Measurements from ENCODE around the gene CERS2. TPM values are rescaled to one million over a fixed set of nuclear protein-coding genes. Genes with fewer than 3 reads are reported as not detected.
A peak's percentile ranks its signal among the peaks of the same experiment; 100 is the strongest.

Gene CERS2
- total and polyA plus RNA-seq, 2 of the 13 experiments (the other 11 are each of a cell fraction or from before 2014, with no cell fraction given), result 269 to 298 TPM

DNA sequence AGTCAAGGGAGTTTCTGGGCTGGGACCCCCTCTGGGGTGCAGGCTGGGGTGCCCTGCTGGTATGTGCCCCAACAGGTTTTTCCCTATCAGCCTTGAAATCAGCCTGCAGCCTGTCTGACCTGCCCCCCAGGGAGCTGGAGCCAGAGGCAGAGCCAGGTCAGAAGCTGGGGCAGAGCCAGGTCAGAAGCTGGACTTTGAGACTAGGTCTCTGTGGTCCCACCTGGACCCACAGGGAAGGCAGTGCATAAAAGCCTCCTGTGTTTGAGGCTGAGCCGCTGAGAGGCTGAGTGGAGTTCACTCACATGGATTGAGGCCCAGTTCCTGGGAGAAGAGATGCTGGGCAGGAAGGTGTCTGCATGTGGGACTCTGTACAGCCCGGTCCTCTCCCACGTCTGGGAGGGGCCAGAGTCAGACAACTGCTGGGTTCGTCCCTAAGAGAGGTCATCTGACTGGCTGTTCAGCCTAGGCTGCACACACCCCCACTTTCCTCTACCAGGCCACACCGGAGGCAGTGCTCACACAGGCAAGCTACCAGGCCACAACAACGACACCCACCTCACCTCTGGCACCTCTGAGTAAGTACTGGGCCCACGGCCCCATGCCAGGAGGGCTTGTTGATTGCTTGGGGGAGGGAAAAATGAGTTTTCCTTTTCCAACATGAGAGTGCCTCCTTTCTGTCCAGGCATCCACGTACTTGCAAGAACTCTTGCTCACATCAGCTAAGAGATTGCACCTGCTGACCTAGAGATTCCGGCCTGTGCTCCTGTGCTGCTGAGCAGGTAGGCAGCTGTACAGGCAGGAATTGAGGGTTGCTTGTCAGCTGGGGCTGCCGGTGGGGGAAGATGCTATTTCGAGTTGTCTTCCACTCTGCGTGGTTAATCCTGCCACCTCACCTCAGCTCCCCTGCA lies 7.4 kb upstream of the CERS2 start, which contains the start of gene ANXA9 (continued):
- TF ChIP-seq, protein P1, sequence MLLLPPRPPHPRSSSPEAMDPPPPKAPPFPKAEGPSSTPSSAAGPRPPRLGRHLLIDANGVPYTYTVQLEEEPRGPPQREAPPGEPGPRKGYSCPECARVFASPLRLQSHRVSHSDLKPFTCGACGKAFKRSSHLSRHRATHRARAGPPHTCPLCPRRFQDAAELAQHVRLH (CRISPR knock-in tag; IDR thresholded peaks at IDR 0.05; ENCODE audit: borderline replicate concordance, low read depth), result no peak
- TF ChIP-seq FIP1L1 (IDR thresholded peaks at IDR 0.05; ENCODE audit: borderline replicate concordance, insufficient read depth, low read depth, low read length), result no peak
- no peak for TF ChIP-seq ZNF558 (CRISPR knock-in tag; IDR thresholded peaks at IDR 0.05; ENCODE audit: borderline replicate concordance)
- no peak for TF ChIP-seq LCORL (IDR thresholded peaks at IDR 0.05)
- TF ChIP-seq LCORL (CRISPR knock-in tag; IDR thresholded peaks at IDR 0.05), result peak; percentile 42; the same call in 1 of the 2 replicates
- TF ChIP-seq, protein P2, sequence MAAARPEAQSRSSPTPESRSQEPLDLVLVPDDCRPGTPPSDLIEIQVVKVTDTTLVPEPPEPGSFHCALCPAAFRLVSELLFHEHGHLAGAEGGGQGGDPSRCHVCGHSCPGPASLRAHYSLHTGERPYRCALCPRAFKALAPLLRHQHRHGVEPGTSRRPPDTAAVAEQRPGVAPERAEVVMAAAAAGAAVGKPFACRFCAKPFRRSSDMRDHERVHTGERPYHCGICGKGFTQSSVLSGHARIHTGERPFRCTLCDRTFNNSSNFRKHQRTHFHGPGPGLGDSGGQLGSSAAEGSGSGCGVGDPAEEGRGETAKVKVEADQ (CRISPR knock-in tag; IDR thresholded peaks at IDR 0.05; ENCODE audit: borderline replicate concordance), result peak; percentile 59; the same call in 1 of the 2 replicates
- TF ChIP-seq, protein P3, sequence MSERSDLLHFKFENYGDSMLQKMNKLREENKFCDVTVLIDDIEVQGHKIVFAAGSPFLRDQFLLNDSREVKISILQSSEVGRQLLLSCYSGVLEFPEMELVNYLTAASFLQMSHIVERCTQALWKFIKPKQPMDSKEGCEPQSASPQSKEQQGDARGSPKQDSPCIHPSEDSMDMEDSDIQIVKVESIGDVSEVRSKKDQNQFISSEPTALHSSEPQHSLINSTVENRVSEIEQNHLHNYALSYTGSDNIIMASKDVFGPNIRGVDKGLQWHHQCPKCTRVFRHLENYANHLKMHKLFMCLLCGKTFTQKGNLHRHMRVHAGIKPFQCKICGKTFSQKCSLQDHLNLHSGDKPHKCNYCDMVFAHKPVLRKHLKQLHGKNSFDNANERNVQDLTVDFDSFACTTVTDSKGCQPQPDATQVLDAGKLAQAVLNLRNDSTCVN (CRISPR knock-in tag; IDR thresholded peaks at IDR 0.05; ENCODE audit: borderline replicate concordance), result 0 out of 2 replicates have a peak, but pooled peaks have one; percentile 11
- peak; percentile 44; the same call in 1 of the 2 replicates for TF ChIP-seq ZNF547 (CRISPR knock-in tag; IDR thresholded peaks at IDR 0.05)
- no peak for TF ChIP-seq TBL1XR1 (IDR thresholded peaks at IDR 0.05; ENCODE audit: borderline replicate concordance, low read length, partially characterized antibody)
- peak; percentile 92 for TF ChIP-seq ZNF644 (CRISPR knock-in tag; IDR thresholded peaks at IDR 0.05; ENCODE audit: low read depth)
- no peak for TF ChIP-seq ZNF816 (CRISPR knock-in tag; IDR thresholded peaks at IDR 0.05; ENCODE audit: borderline replicate concordance)
- TF ChIP-seq, protein P4, sequence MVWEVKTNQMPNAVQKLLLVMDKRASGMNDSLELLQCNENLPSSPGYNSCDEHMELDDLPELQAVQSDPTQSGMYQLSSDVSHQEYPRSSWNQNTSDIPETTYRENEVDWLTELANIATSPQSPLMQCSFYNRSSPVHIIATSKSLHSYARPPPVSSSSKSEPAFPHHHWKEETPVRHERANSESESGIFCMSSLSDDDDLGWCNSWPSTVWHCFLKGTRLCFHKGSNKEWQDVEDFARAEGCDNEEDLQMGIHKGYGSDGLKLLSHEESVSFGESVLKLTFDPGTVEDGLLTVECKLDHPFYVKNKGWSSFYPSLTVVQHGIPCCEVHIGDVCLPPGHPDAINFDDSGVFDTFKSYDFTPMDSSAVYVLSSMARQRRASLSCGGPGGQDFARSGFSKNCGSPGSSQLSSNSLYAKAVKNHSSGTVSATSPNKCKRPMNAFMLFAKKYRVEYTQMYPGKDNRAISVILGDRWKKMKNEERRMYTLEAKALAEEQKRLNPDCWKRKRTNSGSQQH (CRISPR knock-in tag; IDR thresholded peaks at IDR 0.05; ENCODE audit: low read depth), result 0 out of 2 replicates have a peak, but pooled peaks have one; percentile 69
- peak; percentile 61; the same call in 1 of the 2 replicates for TF ChIP-seq MEIS1 (CRISPR knock-in tag; IDR thresholded peaks at IDR 0.05; ENCODE audit: borderline replicate concordance)
- TF ChIP-seq ZNF343 (CRISPR knock-in tag; IDR thresholded peaks at IDR 0.05), result peak; percentile 56; the same call in 1 of the 2 replicates
- peak; percentile 21 for TF ChIP-seq AGO2 (optimal IDR thresholded peaks at IDR 0.05; ENCODE audit: low read depth, low read length)
- TF ChIP-seq ZNF543 (CRISPR knock-in tag; IDR thresholded peaks at IDR 0.05), result peak; percentile 81
- no peak; the same call in 1 of the 2 replicates for TF ChIP-seq ZNF460 (CRISPR knock-in tag; IDR thresholded peaks at IDR 0.05; ENCODE audit: borderline replicate concordance)
- TF ChIP-seq ZNF441 (CRISPR knock-in tag; IDR thresholded peaks at IDR 0.05; ENCODE audit: borderline replicate concordance), result peak; percentile 48; the same call in 1 of the 2 replicates
- peak; percentile 15; the same call in 1 of the 2 replicates for TF ChIP-seq ZNF232 (CRISPR knock-in tag; IDR thresholded peaks at IDR 0.05; ENCODE audit: borderline replicate concordance)
- TF ChIP-seq, protein P5, sequence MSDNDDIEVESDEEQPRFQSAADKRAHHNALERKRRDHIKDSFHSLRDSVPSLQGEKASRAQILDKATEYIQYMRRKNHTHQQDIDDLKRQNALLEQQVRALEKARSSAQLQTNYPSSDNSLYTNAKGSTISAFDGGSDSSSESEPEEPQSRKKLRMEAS (IDR thresholded peaks at IDR 0.05), result peak; percentile 88
- TF ChIP-seq PHB2 (IDR thresholded peaks at IDR 0.05; ENCODE audit: partially characterized antibody), result no peak
- peak; percentile 94 for TF ChIP-seq ZNF331 (CRISPR knock-in tag; IDR thresholded peaks at IDR 0.05)
- TF ChIP-seq NCOA2 (CRISPR knock-in tag; IDR thresholded peaks at IDR 0.05), result peak; percentile 72; the same call in 1 of the 2 replicates
- TF ChIP-seq ZSCAN31 (CRISPR knock-in tag; IDR thresholded peaks at IDR 0.05; ENCODE audit: low read depth), result peak; percentile 81; the same call in 1 of the 2 replicates
- no peak for TF ChIP-seq TOPORS (CRISPR knock-in tag; IDR thresholded peaks at IDR 0.05)
- no peak for TF ChIP-seq ZNF484 (CRISPR knock-in tag; IDR thresholded peaks at IDR 0.05; ENCODE audit: borderline replicate concordance, low read depth)
